Stimulated activated naive B cell treated with anti-CD40 and anti-IgM and Interleukin-4, amounts not matched to agents 10 μg/mL and 1 μg/mL and 100 μg/mL, for 72 hours (primary cell): ENCODE results near the gene FAHD1.

Experiments used
- ATAC-seq, 2 donors: fragments of 150-1000 bp; cut with Tn5 transposase; replicated peaks; 2 replicates each; pipeline ENCODE4 v1.10.0; 2021; ENCODE audit warnings: moderate library complexity in 1 of 2
- DNase-seq: peaks from one replicate; pipeline ENCODE4 v3.0.0; 2021
- H3K27ac Mint-ChIP-seq: one replicate; pipeline ENCODE4 v1.8.0; 2022; ENCODE audit warnings: mild to moderate bottlenecking, mixed read lengths
- H3K27me3 Mint-ChIP-seq, 2 donors: one replicate each; pipeline ENCODE4 v1.8.0; 2022; ENCODE audit warnings: mixed read lengths in 2 of 2
- H3K36me3 Mint-ChIP-seq, 2 donors: one replicate each; pipeline ENCODE4 v1.8.0; 2022; ENCODE audit warnings: mixed read lengths in 2 of 2, mild to moderate bottlenecking in 1 of 2
- H3K4me1 Mint-ChIP-seq, 2 donors: one replicate each; pipeline ENCODE4 v1.8.0; 2022; ENCODE audit warnings: mixed read lengths in 2 of 2, mild to moderate bottlenecking in 1 of 2
- H3K4me3 Mint-ChIP-seq, 2 donors: one replicate each; pipeline ENCODE4 v1.8.0; 2022; ENCODE audit warnings: mild to moderate bottlenecking in 2 of 2, mixed read lengths in 2 of 2, moderate library complexity in 1 of 2
- H3K9me3 Mint-ChIP-seq, 2 donors: one replicate each; pipeline ENCODE4 v1.8.0; 2022; ENCODE audit warnings: mixed read lengths in 2 of 2, mild to moderate bottlenecking in 1 of 2

FAHD1 gene

DNA sequence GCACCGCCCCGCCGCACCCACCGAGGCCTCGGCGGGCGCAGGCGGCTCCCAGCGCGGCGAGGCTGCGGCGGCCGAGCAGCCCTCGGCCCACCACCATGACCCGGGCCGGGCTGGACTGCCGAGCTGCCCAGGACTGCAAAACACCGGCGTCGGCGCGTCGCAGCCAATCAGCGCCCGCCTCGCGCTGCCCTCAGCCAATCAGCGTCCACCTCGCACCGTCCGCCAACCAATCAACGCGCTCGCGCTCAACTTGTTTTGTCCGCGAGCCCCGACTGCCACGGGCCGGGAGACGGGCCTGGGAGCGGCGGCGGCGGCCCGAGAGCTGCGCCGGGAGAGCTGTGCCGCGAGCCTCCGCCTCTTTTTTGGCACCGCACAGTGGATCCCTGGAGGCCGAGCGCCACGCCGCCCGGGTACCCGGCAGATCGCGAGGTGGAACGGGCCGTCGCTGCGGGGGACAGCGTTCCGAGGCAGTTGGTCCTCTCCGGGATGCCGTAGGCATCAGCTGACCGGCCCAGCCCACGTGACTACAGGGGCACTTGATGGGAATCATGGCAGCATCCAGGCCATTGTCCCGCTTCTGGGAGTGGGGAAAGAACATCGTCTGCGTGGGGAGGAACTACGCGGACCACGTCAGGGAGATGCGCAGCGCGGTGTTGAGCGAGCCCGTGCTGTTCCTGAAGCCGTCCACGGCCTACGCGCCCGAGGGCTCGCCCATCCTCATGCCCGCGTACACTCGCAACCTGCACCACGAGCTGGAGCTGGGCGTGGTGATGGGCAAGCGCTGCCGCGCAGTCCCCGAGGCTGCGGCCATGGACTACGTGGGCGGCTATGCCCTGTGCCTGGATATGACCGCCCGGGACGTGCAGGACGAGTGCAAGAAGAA, at the start of gene FAHD1, which contains the start of gene HAGH:
Gene FAHD1 (plus strand): TSS at position 516 of the 883 bp plus-strand sequence. CDS start 33 bp downstream, at position 549.
Gene HAGH (minus strand): TSS at position 135 of the 883 bp plus-strand sequence. CDS start 38 bp downstream, at position 97.
- Mint-ChIP-seq H3K4me3 (peak within 1 kb of the TSS; percentile 90 to 93), H3K4me1 (peaks cover 10 to 32% of the 10 kb centered on the region in 2 donors), H3K27me3 (no peaks in the 10 kb centered on the region), H3K9me3 (no peaks in the 10 kb centered on the region), H3K27ac (peak within 1 kb of the TSS; percentile 90), H3K36me3 (peaks cover 3 to 10% of the 10 kb centered on the region in 2 donors)
- ATAC-seq: peak; percentile 87 to 90
- DNase-seq: peak; percentile 88

DNA sequence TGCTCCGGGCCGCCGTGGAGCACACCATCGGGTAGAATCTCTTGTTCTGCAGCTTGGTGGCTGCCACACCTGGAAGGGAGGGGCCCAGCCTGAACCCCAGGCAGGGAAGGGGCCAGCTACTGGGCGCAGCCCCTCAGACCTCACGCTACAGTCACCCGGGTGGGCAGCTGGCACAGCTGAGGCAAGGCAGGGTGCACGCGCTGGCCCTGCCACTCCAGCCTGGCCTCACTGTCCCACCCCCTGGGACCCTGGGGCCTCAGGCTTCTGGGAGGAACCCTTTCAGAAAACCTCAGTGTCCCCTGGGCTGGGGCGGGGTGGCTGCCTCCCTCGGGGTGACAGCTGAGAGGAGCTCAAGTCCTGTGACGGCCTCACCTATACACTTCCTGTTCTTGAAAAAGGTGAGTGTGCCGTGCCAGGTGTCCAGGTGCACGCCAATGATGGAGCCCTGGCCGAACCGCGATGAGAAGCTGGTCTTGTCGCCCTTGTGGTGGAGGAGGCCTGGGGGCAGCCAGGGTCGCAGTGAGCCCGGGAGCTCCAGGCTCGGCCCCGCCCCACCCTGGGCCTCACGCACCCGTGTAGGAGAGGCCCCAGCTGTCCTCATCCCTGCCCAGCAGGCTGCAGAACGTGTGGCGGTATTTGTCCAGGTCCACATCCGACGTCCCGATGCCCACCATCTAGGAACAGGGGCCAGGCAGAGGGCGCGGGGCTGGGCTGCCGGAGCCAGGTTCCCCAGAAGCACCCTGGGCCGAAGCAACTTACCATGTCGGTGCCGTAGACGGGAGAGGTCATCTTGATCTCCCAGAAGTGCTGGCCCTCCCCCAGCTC, 49.4 kb upstream of the FAHD1 start:
- DNase-seq: no peak

DNA sequence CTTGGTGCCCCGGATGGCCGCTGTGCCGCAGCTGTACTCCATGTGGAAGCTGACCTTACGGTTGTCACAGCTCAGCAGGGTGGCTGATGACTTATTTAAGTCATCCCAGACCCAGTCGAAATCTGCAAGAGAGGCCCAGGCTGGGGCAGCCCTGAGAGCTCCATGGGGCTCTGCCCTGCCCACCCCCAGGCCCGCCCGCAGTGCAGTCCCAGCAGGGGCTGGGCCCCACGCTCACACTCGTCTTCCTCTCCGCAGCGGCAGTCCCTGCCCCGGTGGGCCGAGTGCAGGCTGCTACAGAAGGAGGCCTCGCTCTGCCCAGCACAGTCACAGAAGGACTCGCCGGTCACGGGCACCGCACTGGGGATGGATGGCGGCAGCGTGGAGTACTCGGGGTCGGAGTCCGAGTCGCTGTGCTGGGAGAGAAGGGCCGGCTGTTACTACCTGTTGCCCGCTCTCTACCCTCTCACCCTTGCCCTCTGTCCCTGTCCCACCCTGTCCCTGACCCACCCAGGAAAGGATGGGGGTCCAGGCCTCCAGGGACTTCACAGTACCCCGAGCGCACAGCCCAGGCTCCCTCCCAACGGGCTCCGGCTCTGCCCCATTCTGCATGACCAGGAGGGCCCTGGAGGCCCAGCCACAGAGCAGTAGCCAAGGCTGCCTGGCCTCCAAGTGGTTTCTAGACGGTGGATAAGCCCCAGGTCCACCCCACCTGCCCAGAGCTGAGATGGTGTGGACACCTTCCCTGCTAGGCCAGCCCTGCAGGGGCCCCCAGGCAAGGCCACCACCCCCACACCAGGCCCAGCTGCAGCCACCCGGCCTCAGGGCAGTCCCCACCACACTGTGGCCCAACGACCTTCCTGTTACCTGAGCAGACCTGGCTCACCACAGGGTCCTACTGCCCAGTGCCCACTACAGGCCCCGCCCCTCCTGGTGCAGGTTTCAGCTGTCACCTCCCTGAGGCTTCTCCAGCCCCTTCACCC, 48.5 kb upstream of the FAHD1 start:
- Mint-ChIP-seq H3K36me3 (peaks cover 8 to 12% of the 10 kb centered on the region in 2 donors), H3K4me3 (no peak overlapping the region), H3K27ac (peak overlapping the region; percentile 82), H3K9me3 (no peaks in the 10 kb centered on the region), H3K27me3 (no peaks in the 10 kb centered on the region), H3K4me1 (peaks cover 15 to 35% of the 10 kb centered on the region in 2 donors)
- DNase-seq (no peak), ATAC-seq (no peak)

More for the DNA sequence above, 49.4 kb upstream of the FAHD1 start:
- Mint-ChIP-seq H3K4me1 (peaks cover 15 to 35% of the 10 kb centered on the region in 2 donors), H3K27me3 (no peaks in the 10 kb centered on the region), H3K9me3 (no peaks in the 10 kb centered on the region), H3K36me3 (peaks cover 8 to 14% of the 10 kb centered on the region in 2 donors), H3K4me3 (no peak overlapping the region), H3K27ac (peak overlapping the region; percentile 25)
- no peak for ATAC-seq

DNA sequence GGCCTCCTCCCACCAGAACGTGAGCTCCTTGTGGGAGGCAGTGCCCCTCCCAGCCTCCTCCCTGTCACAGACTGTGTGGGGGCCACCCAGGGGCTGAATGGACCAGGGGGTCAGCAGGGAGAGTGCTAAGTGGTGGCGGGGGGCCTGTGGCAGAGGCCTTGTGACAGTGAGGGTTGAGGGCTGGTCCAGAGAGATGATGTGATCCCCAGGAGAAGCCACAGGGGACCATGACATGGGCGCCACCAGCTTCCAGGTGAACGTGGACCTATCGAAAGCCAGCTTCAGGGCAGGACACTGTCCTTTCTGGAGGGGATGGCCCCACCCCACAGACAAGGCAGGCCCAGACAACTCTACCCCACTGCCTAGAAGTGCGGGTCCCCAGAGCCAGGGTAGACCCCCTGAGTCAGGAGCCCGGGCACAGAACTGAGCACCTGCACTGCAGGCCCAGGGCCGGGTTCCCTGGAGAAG, 47.7 kb upstream of the FAHD1 start:
- peak overlapping the region in 1 of 2 donors; percentile 30 for H3K4me3 Mint-ChIP-seq
- peaks cover 11 to 36% of the 10 kb centered on the region in 2 donors for H3K4me1 Mint-ChIP-seq
- peak overlapping the region; percentile 82 for H3K27ac Mint-ChIP-seq
- peaks cover 8 to 12% of the 10 kb centered on the region in 2 donors for H3K36me3 Mint-ChIP-seq
- no peaks in the 10 kb centered on the region for H3K27me3 Mint-ChIP-seq
- no peak for DNase-seq
- no peak for ATAC-seq
- no peaks in the 10 kb centered on the region for H3K9me3 Mint-ChIP-seq

DNA sequence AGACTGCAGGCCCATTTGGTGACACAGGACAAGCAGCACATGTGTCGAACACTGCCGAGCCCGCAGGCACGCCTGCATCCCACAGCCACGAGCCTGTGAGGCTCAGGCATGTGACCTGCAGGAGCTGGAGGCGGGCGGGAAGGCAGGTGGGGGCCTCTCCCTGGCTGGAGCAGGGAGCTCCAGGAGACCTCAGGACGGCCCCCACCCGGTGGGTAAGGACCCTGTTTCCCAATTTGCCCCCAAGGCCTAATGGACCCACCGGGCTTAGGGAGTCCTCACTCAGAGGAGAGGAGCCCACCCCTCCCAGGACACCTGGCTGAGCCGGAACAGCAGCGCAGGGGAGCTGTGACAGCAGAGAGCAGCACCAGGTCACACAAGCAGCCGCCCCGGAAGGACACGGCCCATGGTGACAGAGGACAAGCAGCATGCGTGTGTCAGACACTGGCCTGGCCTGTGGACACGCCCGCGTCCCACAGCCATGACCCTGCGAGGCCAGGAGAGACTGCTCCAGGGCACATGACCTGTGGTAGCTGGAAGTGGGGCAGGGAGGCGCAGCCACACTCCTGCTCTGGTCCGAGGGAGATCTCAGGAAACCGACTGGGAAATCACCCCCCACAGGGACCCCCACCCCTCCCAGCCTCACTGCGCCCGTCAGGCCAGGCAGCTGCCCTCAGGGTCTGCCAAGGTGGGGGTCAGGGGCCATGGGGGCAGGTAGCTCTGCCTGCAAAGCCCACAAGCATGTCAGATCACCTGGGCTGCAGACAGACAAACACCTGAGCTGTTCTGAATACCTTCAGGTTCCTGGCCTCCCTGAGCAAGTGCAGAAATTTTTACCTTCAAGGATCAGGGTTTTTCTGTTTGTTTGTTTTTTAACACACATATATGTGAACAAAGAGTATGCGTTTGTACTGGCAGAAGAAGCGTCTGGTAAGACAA, 47.0 kb upstream of the FAHD1 start:
- H3K27ac Mint-ChIP-seq: peak overlapping the region; percentile 86
- H3K4me1 Mint-ChIP-seq: peaks cover 12 to 33% of the 10 kb centered on the region in 2 donors
- no peaks in the 10 kb centered on the region for H3K9me3 Mint-ChIP-seq
- no peaks in the 10 kb centered on the region for H3K27me3 Mint-ChIP-seq
- H3K4me3 Mint-ChIP-seq: peak overlapping the region; percentile 4 to 19
- H3K36me3 Mint-ChIP-seq: peaks cover 9 to 12% of the 10 kb centered on the region in 2 donors
- no peak for ATAC-seq
- DNase-seq: no peak

DNA sequence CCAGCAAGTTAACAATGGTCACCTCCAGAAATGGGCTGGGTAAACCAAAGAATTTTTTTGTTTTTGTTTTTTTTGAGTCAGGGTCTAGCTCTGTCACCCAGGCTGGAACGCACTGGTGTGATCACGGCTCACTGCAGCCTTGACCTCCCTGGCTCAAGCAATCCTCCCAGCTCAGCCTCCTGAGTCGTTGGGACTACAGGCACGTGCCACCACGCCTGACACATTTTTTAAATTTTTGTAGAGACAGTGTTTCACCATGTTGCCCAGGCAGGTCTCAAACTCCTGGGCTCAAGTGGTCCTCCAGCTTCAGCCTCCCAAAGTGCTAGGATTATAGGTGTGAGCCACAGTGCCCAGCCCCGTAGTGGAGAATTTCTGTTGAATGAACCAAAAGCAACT, 46.3 kb upstream of the FAHD1 start:
- Mint-ChIP-seq H3K4me3 (no peak overlapping the region), H3K9me3 (no peaks in the 10 kb centered on the region), H3K4me1 (peaks cover 15 to 37% of the 10 kb centered on the region in 2 donors), H3K27me3 (no peaks in the 10 kb centered on the region), H3K27ac (no peak overlapping the region), H3K36me3 (peaks cover 13 to 14% of the 10 kb centered on the region in 2 donors)
- DNase-seq (no peak), ATAC-seq (no peak)

DNA sequence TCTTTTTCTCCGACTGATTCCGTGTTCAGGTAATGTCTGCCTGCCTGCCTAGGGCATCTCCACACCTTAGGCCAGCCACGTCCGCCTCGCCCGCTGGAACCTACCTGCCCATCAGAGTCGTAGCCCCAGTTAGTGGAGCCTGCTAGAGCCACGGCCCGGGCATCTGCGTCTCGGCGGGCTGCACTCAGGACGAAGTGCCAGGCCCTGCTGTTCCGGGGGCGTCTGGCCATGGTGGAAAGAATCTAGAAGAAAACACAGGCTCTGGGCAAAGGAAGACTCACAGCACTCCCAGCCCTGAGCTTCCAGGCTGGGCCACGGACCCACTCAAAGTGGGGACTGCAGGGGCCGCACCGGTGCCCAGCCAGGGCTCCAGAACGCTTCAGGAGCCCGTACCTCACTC, 45.8 kb upstream of the FAHD1 start:
- no peaks in the 10 kb centered on the region for H3K9me3 Mint-ChIP-seq
- peak overlapping the region; percentile 88 to 96 for H3K4me3 Mint-ChIP-seq
- H3K4me1 Mint-ChIP-seq: peaks cover 15 to 39% of the 10 kb centered on the region in 2 donors
- no peak for DNase-seq
- H3K36me3 Mint-ChIP-seq: peaks cover 9 to 14% of the 10 kb centered on the region in 2 donors
- ATAC-seq: no peak
- peak overlapping the region; percentile 94 for H3K27ac Mint-ChIP-seq
- H3K27me3 Mint-ChIP-seq: no peaks in the 10 kb centered on the region

DNA sequence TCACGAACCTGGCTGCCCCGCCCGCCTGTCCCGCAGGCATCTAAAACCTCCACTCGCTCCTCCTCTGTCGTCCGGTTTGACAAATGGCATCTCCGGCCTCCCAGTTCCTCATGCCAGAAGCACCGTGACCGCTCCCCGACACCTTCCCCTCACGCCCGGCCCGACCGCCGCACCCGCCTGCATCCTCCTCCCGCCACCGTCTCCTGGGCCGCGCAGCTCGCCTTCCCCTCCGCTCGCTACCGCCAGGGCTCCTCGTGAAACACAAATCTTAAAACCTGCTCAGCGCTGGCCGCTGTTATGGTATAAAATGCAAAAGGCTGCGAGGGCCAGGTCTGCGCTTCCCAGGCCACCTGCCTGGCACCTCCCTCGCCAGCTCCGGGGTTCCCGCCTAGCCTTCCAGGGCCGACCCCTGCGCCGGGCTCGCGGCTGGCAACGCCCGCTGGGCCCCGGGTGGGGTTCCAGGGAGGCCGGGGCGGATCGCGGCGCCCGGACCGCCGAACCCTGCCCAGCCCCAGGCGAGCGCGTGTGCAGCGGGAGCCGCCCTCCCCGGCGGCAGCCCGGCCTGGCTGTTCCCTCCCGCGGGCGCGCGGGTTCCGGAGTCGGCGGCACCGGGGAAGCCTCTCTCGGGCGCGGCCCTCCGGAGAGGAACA, 45.1 kb upstream of the FAHD1 start:
- peak overlapping the region; percentile 88 to 96 for H3K4me3 Mint-ChIP-seq
- no peak for DNase-seq
- peak overlapping the region; percentile 94 for H3K27ac Mint-ChIP-seq
- peaks cover 15 to 39% of the 10 kb centered on the region in 2 donors for H3K4me1 Mint-ChIP-seq
- H3K9me3 Mint-ChIP-seq: no peaks in the 10 kb centered on the region
- no peaks in the 10 kb centered on the region for H3K27me3 Mint-ChIP-seq
- H3K36me3 Mint-ChIP-seq: peaks cover 9 to 14% of the 10 kb centered on the region in 2 donors
- peak; percentile 16 to 29 for ATAC-seq

DNA sequence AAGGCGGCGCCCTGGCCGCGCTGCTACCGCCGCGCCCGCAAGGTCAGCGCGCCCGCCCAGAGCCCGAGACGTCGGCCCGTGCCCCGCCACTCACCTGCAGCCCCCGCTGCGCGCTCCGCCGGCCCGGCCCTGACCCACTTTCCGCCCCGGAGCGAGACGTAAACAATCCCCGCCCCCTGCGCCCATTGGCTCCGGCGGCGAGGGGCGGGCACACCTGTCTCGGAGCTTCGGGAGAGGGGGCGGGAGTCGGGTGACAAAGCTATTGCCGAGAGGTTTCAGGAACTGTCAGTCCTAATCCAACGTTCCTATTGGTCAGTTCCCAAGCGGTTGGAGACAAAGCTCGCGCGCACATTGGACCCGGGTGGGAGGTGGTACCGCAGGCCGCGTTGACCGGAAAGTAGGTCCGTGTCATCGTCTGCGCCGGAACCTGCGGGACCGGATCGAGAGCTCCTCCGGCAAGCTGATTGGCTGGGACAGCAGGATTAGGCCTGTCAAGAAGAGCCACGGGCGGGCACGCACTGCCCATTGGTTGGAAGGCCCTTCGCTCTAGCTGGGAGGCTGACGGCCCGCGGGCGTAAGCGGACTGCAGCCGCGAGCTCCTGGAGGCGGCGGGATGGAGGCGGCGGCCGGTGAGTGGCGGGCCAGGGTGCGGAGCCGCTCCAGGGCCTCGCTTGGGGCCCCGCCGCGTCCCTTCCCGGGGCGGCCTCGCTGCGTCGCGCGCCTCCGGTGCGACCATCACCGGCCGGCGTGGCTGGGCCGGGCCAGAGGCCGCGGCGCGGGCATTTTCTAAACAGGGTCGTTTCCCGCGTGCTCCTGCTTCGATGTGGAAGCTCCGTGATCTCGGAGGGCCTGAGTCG, 44.4 kb upstream of the FAHD1 start, which contains the start of the genes NUBP2 and SPSB3:
Gene NUBP2 (plus strand): TSS at position 553 of the 857 bp plus-strand sequence. CDS start 61 bp downstream, at position 614.
Gene SPSB3 (minus strand): TSS at position 164 of the 857 bp plus-strand sequence. CDS start 1,088 bp downstream, outside the sequence.
- peak within 1 kb of the TSS; percentile 94 for H3K27ac Mint-ChIP-seq
- no peaks in the 10 kb centered on the region for H3K27me3 Mint-ChIP-seq
- DNase-seq: peak; percentile 100
- peak; percentile 90 to 92 for ATAC-seq
- peaks cover 15 to 39% of the 10 kb centered on the region in 2 donors for H3K4me1 Mint-ChIP-seq
- peaks cover 13 to 14% of the 10 kb centered on the region in 2 donors for H3K36me3 Mint-ChIP-seq
- peak within 1 kb of the TSS; percentile 89 to 96 for H3K4me3 Mint-ChIP-seq
- H3K9me3 Mint-ChIP-seq: no peaks in the 10 kb centered on the region

DNA sequence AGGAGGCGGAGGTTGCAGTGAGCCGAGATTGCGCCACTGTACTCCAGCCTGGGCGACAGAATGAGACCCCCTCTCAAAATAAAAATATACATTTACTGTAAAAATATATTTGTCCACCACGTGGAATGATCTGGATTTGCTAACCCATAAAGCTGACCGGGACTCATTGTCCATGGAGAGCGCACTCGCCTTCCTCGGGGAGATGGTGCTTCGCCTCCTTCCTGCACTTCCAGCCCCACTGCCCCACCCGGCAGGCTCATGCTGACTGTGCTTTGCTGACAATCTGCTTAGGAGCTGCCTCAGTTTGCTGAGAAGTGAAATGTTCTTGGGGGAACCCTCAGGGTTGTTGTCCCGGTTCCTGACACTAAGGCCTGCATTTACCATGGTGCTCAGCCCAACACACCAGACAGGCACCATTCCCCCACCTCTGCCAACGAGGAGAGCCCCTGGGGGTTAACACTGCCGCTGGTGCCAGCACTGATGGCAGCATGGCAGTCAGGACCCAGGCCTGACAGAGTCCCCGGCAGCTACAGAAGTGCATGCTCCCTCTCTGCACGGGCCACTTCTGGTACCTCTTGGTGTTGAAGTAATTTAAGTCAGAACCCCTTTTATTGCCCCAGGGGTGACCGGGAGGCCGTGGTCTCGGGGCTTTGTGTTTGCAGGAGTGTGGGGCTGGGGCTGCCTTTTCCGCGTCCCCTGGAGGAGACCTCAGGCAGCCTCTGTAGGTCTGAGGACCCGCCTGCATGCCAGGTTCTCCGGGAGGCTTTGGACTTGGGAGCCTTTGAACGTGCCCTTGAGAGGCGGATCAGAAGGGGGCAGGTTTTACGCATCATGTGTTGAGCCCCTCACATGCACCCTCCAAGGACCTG, 41.8 kb upstream of the FAHD1 start:
- H3K27ac Mint-ChIP-seq: peak overlapping the region; percentile 67
- peaks cover 18 to 20% of the 10 kb centered on the region in 2 donors for H3K36me3 Mint-ChIP-seq
- ATAC-seq (no peak), DNase-seq (no peak)
- H3K27me3 Mint-ChIP-seq: no peaks in the 10 kb centered on the region
- H3K4me3 Mint-ChIP-seq: peak overlapping the region; percentile 60 to 64
- H3K9me3 Mint-ChIP-seq: no peaks in the 10 kb centered on the region
- H3K4me1 Mint-ChIP-seq: peaks cover 14 to 38% of the 10 kb centered on the region in 2 donors
